Fibroblast of lung (primary cell): ENCODE data around the gene ATP1B1.

Experiments
- CTCF ChIP-seq, 2 donors: IDR thresholded peaks in 1 of 2; conservative IDR thresholded peaks in 1 of 2; 1 replicate in 1 of 2; 2 replicates in 1 of 2; pipeline ENCODE4 v1.5.1; 2011 to 2012; ENCODE audit warnings: low read length in 2 of 2, control low read depth in 1 of 2, inconsistent platforms in 1 of 2, low read depth in 1 of 2, mild to moderate bottlenecking in 1 of 2
- EZH2 ChIP-seq: IDR thresholded peaks from 2 replicates; pipeline ENCODE4 v1.5.1; 2012; ENCODE audit warnings: low read length, control low read depth, mild to moderate bottlenecking; ENCODE audit errors: missing control alignments

GRCh38 chr1:169144941-169145626 is 38.6 kb downstream of the ATP1B1 start:
- no peak for TF ChIP-seq CTCF (conservative IDR thresholded peaks at IDR 0.05 in 1 of 2, IDR thresholded peaks at IDR 0.05 in 1 of 2; ENCODE audit: low read depth in 1 of 2, low read length in 2 of 2)
- no peak for TF ChIP-seq EZH2
